H1 (cell line): ENCODE data around the gene AMN. TPM values are rescaled to one million over a fixed set of nuclear protein-coding genes. Genes with fewer than 3 reads are reported as not detected.

Experiments used
- CTCF ChIA-PET: fragments of 300-600 bp; sonication (Branson Sonifier 250); formaldehyde crosslinking; loops from one replicate; lab custom pipeline; 2021; ENCODE audit not compliant: partially characterized antibody; lab: Charles Lee
- POLR2A ChIA-PET: fragments of 300-600 bp; sonication (Branson Sonifier 250); formaldehyde crosslinking; loops from one replicate; lab custom pipeline; 2021; ENCODE audit warnings: inconsistent platforms; ENCODE audit not compliant: partially characterized antibody; lab: Charles Lee
- DNase-seq, 2 experiments: peaks; one replicate each; pipeline versions ENCODE4 v3.0.0 to v3.0.0-alpha.2; 2010 to 2022; ENCODE audit warnings: low spot score in 2 of 2, low read depth in 1 of 2, mixed read lengths in 1 of 2
- FAIRE-seq: peaks from 2 replicates; lab custom pipeline; 2011; peaks lifted over from hg19 to GRCh38; lab: Jason Lieb, UNC
- H2AFZ ChIP-seq: 2 replicates; pipeline ENCODE4 v1.8.1; 2012; ENCODE audit warnings: low read length, inconsistent platforms
- H2AK5ac ChIP-seq: 2 replicates; pipeline ENCODE4 v1.6.1; 2013; ENCODE audit warnings: low read depth, low read length
- H2BK120ac ChIP-seq: replicated peaks from 2 replicates; pipeline ENCODE3; 2013; ENCODE audit warnings: low read depth, low read length, inconsistent platforms
- H2BK12ac ChIP-seq: 2 replicates; pipeline ENCODE4 v1.6.1; 2013; ENCODE audit warnings: low read depth, low read length
- H2BK15ac ChIP-seq: 2 replicates; pipeline ENCODE4 v1.6.1; 2013; ENCODE audit warnings: low read length
- H2BK20ac ChIP-seq: 2 replicates; pipeline ENCODE4 v1.6.1; 2013; ENCODE audit warnings: low read length
- H2BK5ac ChIP-seq: 2 replicates; pipeline ENCODE4 v1.6.1; 2013; ENCODE audit warnings: low read depth, low read length
- H3K14ac ChIP-seq: 2 replicates; pipeline ENCODE4 v1.6.1; 2013; ENCODE audit warnings: inconsistent platforms; ENCODE audit not compliant: insufficient read length
- H3K18ac ChIP-seq: 2 replicates; pipeline ENCODE4 v1.6.1; 2013; ENCODE audit warnings: low read length; ENCODE audit errors: extremely low read depth
- H3K23ac ChIP-seq: 2 replicates; pipeline ENCODE4 v1.6.1; 2013; ENCODE audit warnings: inconsistent platforms; ENCODE audit not compliant: insufficient read length
- H3K23me2 ChIP-seq: 2 replicates; pipeline ENCODE4 v1.6.1; 2013; ENCODE audit warnings: low read depth, low read length
- H3K27ac ChIP-seq: 2 replicates; pipeline ENCODE4 v1.6.1; 2011; ENCODE audit warnings: low read depth, low read length, inconsistent platforms
- H3K27me3 ChIP-seq, 4 experiments: replicated peaks in 1 of 4; 1 replicate in 1 of 4; 2 replicates in 3 of 4; pipeline versions ENCODE4 v1.6.1 to v1.8.1; 2011 to 2013; ENCODE audit warnings: low read length in 3 of 4, mild to moderate bottlenecking in 3 of 4, inconsistent platforms in 2 of 4, mixed read lengths in 2 of 4, moderate library complexity in 1 of 4; ENCODE audit not compliant: control insufficient read depth in 3 of 4, insufficient read depth in 3 of 4; ENCODE audit errors: extremely low read depth in 1 of 4
- H3K36me3 ChIP-seq, 4 experiments: 2 replicates each; pipeline versions ENCODE4 v1.6.1 to v1.8.1; 2011 to 2013; ENCODE audit warnings: mild to moderate bottlenecking in 4 of 4, low read length in 3 of 4, moderate library complexity in 2 of 4, control low read depth in 1 of 4, inconsistent platforms in 1 of 4; ENCODE audit not compliant: insufficient read depth in 4 of 4, control insufficient read depth in 2 of 4
- H3K4ac ChIP-seq: replicated peaks from 2 replicates; pipeline ENCODE3; 2013; ENCODE audit warnings: low read length, low read depth, mixed read lengths, inconsistent platforms; ENCODE audit not compliant: insufficient read length
- H3K4me1 ChIP-seq, 4 experiments: replicated peaks in 1 of 4; 1 replicate in 1 of 4; 2 replicates in 3 of 4; pipeline versions ENCODE4 v1.6.1 to v1.8.1; 2011 to 2013; ENCODE audit warnings: low read length in 3 of 4, inconsistent platforms in 2 of 4, mixed read lengths in 1 of 4; ENCODE audit not compliant: insufficient read depth in 4 of 4, control insufficient read depth in 3 of 4
- H3K4me2 ChIP-seq, 2 experiments: 2 replicates each; pipeline versions ENCODE4 v1.6.1 to v1.8.1; 2011 to 2013; ENCODE audit warnings: low read depth in 2 of 2, low read length in 2 of 2, control low read depth in 1 of 2, inconsistent platforms in 1 of 2, mild to moderate bottlenecking in 1 of 2; ENCODE audit not compliant: insufficient read depth in 1 of 2
- H3K4me3 ChIP-seq, 4 experiments: fragments of 200-600, 300-600 bp in 1 of 4; sonication (generic), shearing (Covaris generic), sonication (Bioruptor Twin) in 1 of 4; 2 replicates each; pipeline versions ENCODE4 v1.5.1 to v1.8.1; 2011 to 2016; ENCODE audit warnings: low read length in 4 of 4, low read depth in 3 of 4, control low read depth in 2 of 4, inconsistent platforms in 2 of 4, mild to moderate bottlenecking in 2 of 4, mixed read lengths in 1 of 4, moderate library complexity in 1 of 4; ENCODE audit not compliant: insufficient read depth in 2 of 4; ENCODE audit errors: extremely low read depth in 1 of 4
- H3K56ac ChIP-seq: replicated peaks from 2 replicates; pipeline ENCODE3; 2013; ENCODE audit warnings: low read depth, mild to moderate bottlenecking, mixed read lengths, low read length, inconsistent platforms; ENCODE audit not compliant: insufficient read length
- H3K79me1 ChIP-seq: 2 replicates; pipeline ENCODE4 v1.6.1; 2013; ENCODE audit warnings: low read depth, low read length, control low read depth
- H3K79me2 ChIP-seq, 2 experiments: 2 replicates each; pipeline versions ENCODE4 v1.6.1 to v1.8.1; 2012 to 2013; ENCODE audit warnings: low read length in 2 of 2, mild to moderate bottlenecking in 2 of 2, inconsistent platforms in 1 of 2; ENCODE audit not compliant: insufficient read depth in 2 of 2, control insufficient read depth in 1 of 2
- H3K9ac ChIP-seq, 4 experiments: replicated peaks in 1 of 4; 1 replicate in 1 of 4; 2 replicates in 3 of 4; pipeline versions ENCODE4 v1.6.1 to v1.8.1; 2011 to 2013; ENCODE audit warnings: low read depth in 3 of 4, low read length in 3 of 4, control low read depth in 2 of 4, mild to moderate bottlenecking in 2 of 4, moderate library complexity in 2 of 4, inconsistent platforms in 1 of 4; ENCODE audit errors: extremely low read depth in 1 of 4
- H3K9me3 ChIP-seq, 2 experiments: 2 replicates each; pipeline versions ENCODE4 v1.6.1 to v1.8.1; 2012 to 2013; ENCODE audit warnings: mild to moderate bottlenecking in 2 of 2, moderate library complexity in 2 of 2, control low read depth in 1 of 2, inconsistent platforms in 1 of 2, low read depth in 1 of 2, low read length in 1 of 2, mixed read lengths in 1 of 2; ENCODE audit not compliant: insufficient read depth in 2 of 2
- H4K20me1 ChIP-seq, 2 experiments: replicated peaks in 1 of 2; 2 replicates each; pipeline versions ENCODE3 to v1.8.1; 2011 to 2013; ENCODE audit warnings: inconsistent platforms in 2 of 2, low read length in 2 of 2, mild to moderate bottlenecking in 1 of 2; ENCODE audit not compliant: insufficient read depth in 2 of 2, control insufficient read depth in 1 of 2
- H4K5ac ChIP-seq: 2 replicates; pipeline ENCODE4 v1.6.1; 2013; ENCODE audit warnings: low read length, low read depth, mixed read lengths, inconsistent platforms; ENCODE audit not compliant: insufficient read length
- H4K8ac ChIP-seq: 2 replicates; pipeline ENCODE4 v1.8.0; 2013; ENCODE audit warnings: mild to moderate bottlenecking, moderate library complexity, low read length, inconsistent platforms; ENCODE audit not compliant: insufficient read depth; ENCODE audit errors: extremely low read depth
- H4K91ac ChIP-seq: replicated peaks from 2 replicates; pipeline ENCODE3; 2013; ENCODE audit warnings: low read length, mixed read lengths, inconsistent platforms; ENCODE audit not compliant: insufficient read length
- BCL11A ChIP-seq, 2 experiments: IDR thresholded peaks; one replicate each; pipeline ENCODE4 v1.6.1; 2011; ENCODE audit warnings: low read depth in 2 of 2, low read length in 2 of 2, mild to moderate bottlenecking in 2 of 2
- CTBP2 ChIP-seq: IDR thresholded peaks from 2 replicates; pipeline ENCODE4 v1.7.0; 2011; ENCODE audit warnings: borderline replicate concordance, mild to moderate bottlenecking, moderate library complexity, mixed read lengths, low read length; ENCODE audit not compliant: insufficient read depth, insufficient read length
- CTCF ChIP-seq, 3 experiments: IDR thresholded peaks; 1 replicate in 2 of 3; 2 replicates in 1 of 3; pipeline versions ENCODE4 v1.5.1 to v1.6.1; 2011; ENCODE audit warnings: low read length in 3 of 3, mild to moderate bottlenecking in 3 of 3, inconsistent platforms in 2 of 3, low read depth in 1 of 3, moderate library complexity in 1 of 3; ENCODE audit not compliant: insufficient read depth in 1 of 3; ENCODE audit errors: control extremely low read depth in 1 of 3
- EP300 ChIP-seq, 2 experiments: IDR thresholded peaks; 1 replicate in 1 of 2; 2 replicates in 1 of 2; pipeline ENCODE4 v1.6.1; 2011 to 2012; ENCODE audit warnings: low read depth in 2 of 2, low read length in 2 of 2, mild to moderate bottlenecking in 2 of 2, borderline replicate concordance in 1 of 2, inconsistent platforms in 1 of 2, moderate library complexity in 1 of 2
- GABPA ChIP-seq: IDR thresholded peaks from 2 replicates; pipeline ENCODE4 v1.6.1; 2011; ENCODE audit warnings: mild to moderate bottlenecking, low read length, moderate library complexity, borderline replicate concordance; ENCODE audit not compliant: insufficient read depth
- HDAC6 ChIP-seq: IDR thresholded peaks from one replicate; pipeline ENCODE4 v1.7.1; 2012; ENCODE audit warnings: low read depth, mild to moderate bottlenecking, inconsistent platforms, low read length, moderate library complexity
- JUND ChIP-seq: IDR thresholded peaks from 2 replicates; pipeline ENCODE4 v1.6.1; 2011; ENCODE audit warnings: mild to moderate bottlenecking, improper control_type of control experiment, low read length
- MAFK ChIP-seq: IDR thresholded peaks from 2 replicates; pipeline ENCODE4 v1.6.1; 2012; ENCODE audit warnings: low read depth, mild to moderate bottlenecking, improper control_type of control experiment, low read length
- NRF1 ChIP-seq: IDR thresholded peaks from 2 replicates; pipeline ENCODE4 v1.6.1; 2011; ENCODE audit warnings: mild to moderate bottlenecking, low read depth, low read length, improper control_type of control experiment
- SAP30 ChIP-seq: fragments of 300-600 bp; sonication (generic); IDR thresholded peaks from 2 replicates; pipeline ENCODE4 v1.7.1; 2012; ENCODE audit warnings: low read length, moderate library complexity, mild to moderate bottlenecking, inconsistent platforms; ENCODE audit not compliant: insufficient read depth, insufficient replicate concordance
- SP1 ChIP-seq: IDR thresholded peaks from 2 replicates; pipeline ENCODE4 v1.6.1; 2011; ENCODE audit warnings: low read depth, low read length
- WGBS, 2 experiments: shearing (Covaris generic) in 1 of 2; methylation state at CpG; one replicate each; pipeline versions ENCODE4 v1.1.6 to v1.1.7; 2013 to 2015; ENCODE audit warnings: low lambda C conversion rate in 2 of 2, mixed read lengths in 2 of 2, inconsistent platforms in 1 of 2, low coverage in 1 of 2, missing lambda C conversion rate in 1 of 2; ENCODE audit not compliant: insufficient replicate concordance in 2 of 2, insufficient coverage in 1 of 2, insufficient read length in 1 of 2; ENCODE audit errors: extremely low coverage in 1 of 2, missing lambda C conversion rate in 1 of 2; 5-methylcytosine and 5-hydroxymethylcytosine counted together
- polyA plus RNA-seq, 7 experiments: library from polyadenylated mRNA; depleted of rRNA in 3 of 7; stranded (reverse) in 5 of 7; unstranded in 2 of 7; fragments of >200 nt in 5 of 7; fragments of 200-250 nt in 2 of 7; gene quantifications; 1 replicate in 5 of 7; 2 replicates in 1 of 7; 4 replicates in 1 of 7; pipeline versions ENCODE4 v1.2.1 to v1.2.3, GENCODE V29; 2011 to 2013; ENCODE audit warnings: missing spikeins in 2 of 7, mixed read lengths in 2 of 7
- total RNA-seq: library from RNA; stranded (reverse); fragmentation: NEBNext Ultra II Directional; extraction: Animal tissue kit (Norgen Biotek cat#: 25700); gene quantifications from 2 replicates; pipeline ENCODE4 v1.2.1, GENCODE V29; 2021

Gene AMN
- total and polyA plus RNA-seq, 2 of the 8 experiments (the other 6 are each of a cell fraction or from before 2014, with no cell fraction given), result 0.77 to 1.5 TPM

GRCh38 chr14:102953100-102953499 lies 30.6 kb downstream of the AMN start:
- Histone ChIP-seq H2BK5ac (peak overlapping the region; percentile 60; the same call in 1 of the 2 replicates), H4K91ac (no peak overlapping the region), H4K20me1 (peaks cover 7 to 11% of the 10 kb centered on the region in 2 experiments), H3K4me3 (no peak overlapping the region), H3K4ac (no peak overlapping the region), H2AK5ac (no peak overlapping the region), H2BK120ac (no peak overlapping the region), H3K27me3 (no peaks in the 10 kb centered on the region), H3K56ac (no peak overlapping the region), H3K4me1 (no peaks in the 10 kb centered on the region), H3K79me1 (no peaks in the 10 kb centered on the region), H3K23me2 (no peaks in the 10 kb centered on the region), H2BK20ac (no peak overlapping the region), H2AFZ (no peak overlapping the region), H3K14ac (no peak overlapping the region), H3K79me2 (no peaks in the 10 kb centered on the region), H4K8ac (no peak overlapping the region), H3K27ac (no peak overlapping the region), H3K9me3 (no peaks in the 10 kb centered on the region), H3K4me2 (no peak overlapping the region), H3K23ac (no peak overlapping the region), H2BK15ac (no peak overlapping the region), H2BK12ac (no peak overlapping the region), H3K36me3 (peaks cover 15 to 57% (median 50%) of the 10 kb centered on the region in 4 experiments; a peak in 7 of 8 replicates), H3K9ac (no peak overlapping the region), H3K18ac (no peak overlapping the region), H4K5ac (no peak overlapping the region)
- DNase-seq, result no peak
- WGBS, 2 experiments, result 92% methylated on average over 15 of the region's 15 CpGs; no CpG with 5 or more reads in 1 of the 2 experiments
- FAIRE-seq, result no peak
- CTCF ChIA-PET, result interaction anchor here (1.0 to 1.3 kb wide), 2 partner anchors 17 to 258 kb away, joined by 3 to 4 read pairs; no protein-coding TSS in a partner anchor
- POLR2A ChIA-PET, result no interaction called here
- TF ChIP-seq BCL11A (IDR thresholded peaks at IDR 0.05; ENCODE audit: low read depth in 2 of 2, low read length in 2 of 2) (no peak), MAFK (no peak), JUND (no peak), CTBP2 (no peak), EP300 (IDR thresholded peaks at IDR 0.05; ENCODE audit: borderline replicate concordance in 1 of 2, low read depth in 2 of 2, low read length in 2 of 2) (no peak), GABPA (no peak), CTCF (IDR thresholded peaks at IDR 0.05; ENCODE audit: control extremely low read depth in 1 of 3, insufficient read depth in 1 of 3, low read depth in 1 of 3, low read length in 3 of 3) (no peak), SAP30 (no peak), HDAC6 (no peak), NRF1 (no peak), SP1 (no peak)
